SK-N-SH treated with all-trans-retinoic acid at 6 μM for 48 hours (cell line): Measurements from ENCODE around the gene FGFR3.

ENCODE experiments used
- BACH2 ChIP-seq: fragments of 250-450 bp; sonication (Bioruptor Pico); IDR thresholded peaks from 2 replicates; pipeline ENCODE4 v1.9.0; 2021; ENCODE audit warnings: mild to moderate bottlenecking, borderline replicate concordance
- PPARA ChIP-seq: fragments of 250-450 bp; sonication (Bioruptor Pico); IDR thresholded peaks from 2 replicates; pipeline ENCODE4 v1.5.0; 2020; ENCODE audit warnings: mild to moderate bottlenecking, borderline replicate concordance
- RARB ChIP-seq: fragments of 250-450 bp; sonication (Bioruptor Pico); IDR thresholded peaks from 2 replicates; pipeline ENCODE4 v1.8.0; 2021; ENCODE audit warnings: mild to moderate bottlenecking, moderate library complexity
- TCF4 ChIP-seq: fragments of 250-450 bp; sonication (Bioruptor Pico); IDR thresholded peaks from 2 replicates; pipeline ENCODE4 v1.8.0; 2021; ENCODE audit warnings: mild to moderate bottlenecking, moderate library complexity, borderline replicate concordance
- TOX ChIP-seq: fragments of 250-450 bp; sonication (Bioruptor Pico); IDR thresholded peaks from 2 replicates; pipeline ENCODE4 v1.8.0; 2021; ENCODE audit warnings: mild to moderate bottlenecking, moderate library complexity, borderline replicate concordance
- ZFP30 ChIP-seq: fragments of 450-650 bp; formaldehyde crosslinking; IDR thresholded peaks from 2 replicates; pipeline ENCODE4 v1.5.0; 2022; ENCODE audit warnings: mild to moderate bottlenecking, moderate library complexity
- ZNF565 ChIP-seq: fragments of 450-650 bp; formaldehyde crosslinking; conservative IDR thresholded peaks from 2 replicates; pipeline ENCODE4 v1.5.0; 2020; ENCODE audit warnings: low read depth, mild to moderate bottlenecking, moderate library complexity
- ZNF8 ChIP-seq: fragments of 450-650 bp; formaldehyde crosslinking; IDR thresholded peaks from 2 replicates; pipeline ENCODE4 v1.5.0; 2020; ENCODE audit warnings: mild to moderate bottlenecking, moderate library complexity
- TF ChIP-seq, protein P1 (sequence below): fragments of 250-450 bp; sonication (Bioruptor Pico); IDR thresholded peaks from 2 replicates; pipeline ENCODE4 v1.8.0; 2020; ENCODE audit warnings: mild to moderate bottlenecking, moderate library complexity, borderline replicate concordance
- TF ChIP-seq, protein P2 (sequence below): fragments of 250-450 bp; sonication (Bioruptor Pico); IDR thresholded peaks from 2 replicates; pipeline ENCODE4 v1.5.0; 2020; ENCODE audit warnings: mild to moderate bottlenecking, moderate library complexity
- TF ChIP-seq, protein P3 (sequence below): fragments of 250-450 bp; sonication (Bioruptor Pico); IDR thresholded peaks from 2 replicates; pipeline ENCODE4 v1.5.1; 2021; ENCODE audit warnings: mild to moderate bottlenecking, moderate library complexity
- TF ChIP-seq, protein P4 (sequence below): fragments of 250-450 bp; sonication (Bioruptor Pico); IDR thresholded peaks from 2 replicates; pipeline ENCODE4 v1.8.0; 2021; ENCODE audit warnings: low read depth, mild to moderate bottlenecking, moderate library complexity, borderline replicate concordance

DNA sequence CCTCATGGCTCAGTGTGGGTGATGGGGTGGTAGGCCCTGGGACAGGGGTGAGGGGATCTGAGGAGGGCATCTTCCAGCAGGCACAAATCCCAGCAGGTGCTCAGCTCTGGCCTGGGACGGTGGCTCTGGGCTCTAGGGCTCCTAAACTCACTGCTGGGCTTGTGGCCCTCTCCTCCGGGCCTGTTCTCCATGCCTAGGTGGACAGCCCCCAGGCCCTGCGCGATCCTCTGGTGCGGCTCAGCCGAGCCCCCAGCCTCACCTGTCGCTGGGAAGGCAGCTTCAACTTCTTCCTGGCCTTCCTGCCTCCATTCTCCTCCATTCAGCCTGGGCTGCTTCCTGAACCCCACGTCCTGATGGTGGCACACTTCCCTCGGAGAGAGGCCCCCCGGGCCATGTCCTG lies 19.3 kb upstream of the FGFR3 start:
- no peak for TF ChIP-seq BACH2 (CRISPR knock-in tag)
- no peak for TF ChIP-seq ZFP30 (CRISPR knock-in tag)
- no peak for TF ChIP-seq RARB (CRISPR knock-in tag)
- no peak for TF ChIP-seq TCF4
- TF ChIP-seq, protein P1, sequence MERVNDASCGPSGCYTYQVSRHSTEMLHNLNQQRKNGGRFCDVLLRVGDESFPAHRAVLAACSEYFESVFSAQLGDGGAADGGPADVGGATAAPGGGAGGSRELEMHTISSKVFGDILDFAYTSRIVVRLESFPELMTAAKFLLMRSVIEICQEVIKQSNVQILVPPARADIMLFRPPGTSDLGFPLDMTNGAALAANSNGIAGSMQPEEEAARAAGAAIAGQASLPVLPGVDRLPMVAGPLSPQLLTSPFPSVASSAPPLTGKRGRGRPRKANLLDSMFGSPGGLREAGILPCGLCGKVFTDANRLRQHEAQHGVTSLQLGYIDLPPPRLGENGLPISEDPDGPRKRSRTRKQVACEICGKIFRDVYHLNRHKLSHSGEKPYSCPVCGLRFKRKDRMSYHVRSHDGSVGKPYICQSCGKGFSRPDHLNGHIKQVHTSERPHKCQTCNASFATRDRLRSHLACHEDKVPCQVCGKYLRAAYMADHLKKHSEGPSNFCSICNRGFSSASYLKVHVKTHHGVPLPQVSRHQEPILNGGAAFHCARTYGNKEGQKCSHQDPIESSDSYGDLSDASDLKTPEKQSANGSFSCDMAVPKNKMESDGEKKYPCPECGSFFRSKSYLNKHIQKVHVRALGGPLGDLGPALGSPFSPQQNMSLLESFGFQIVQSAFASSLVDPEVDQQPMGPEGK (CRISPR knock-in tag): no peak
- TF ChIP-seq, protein P2, sequence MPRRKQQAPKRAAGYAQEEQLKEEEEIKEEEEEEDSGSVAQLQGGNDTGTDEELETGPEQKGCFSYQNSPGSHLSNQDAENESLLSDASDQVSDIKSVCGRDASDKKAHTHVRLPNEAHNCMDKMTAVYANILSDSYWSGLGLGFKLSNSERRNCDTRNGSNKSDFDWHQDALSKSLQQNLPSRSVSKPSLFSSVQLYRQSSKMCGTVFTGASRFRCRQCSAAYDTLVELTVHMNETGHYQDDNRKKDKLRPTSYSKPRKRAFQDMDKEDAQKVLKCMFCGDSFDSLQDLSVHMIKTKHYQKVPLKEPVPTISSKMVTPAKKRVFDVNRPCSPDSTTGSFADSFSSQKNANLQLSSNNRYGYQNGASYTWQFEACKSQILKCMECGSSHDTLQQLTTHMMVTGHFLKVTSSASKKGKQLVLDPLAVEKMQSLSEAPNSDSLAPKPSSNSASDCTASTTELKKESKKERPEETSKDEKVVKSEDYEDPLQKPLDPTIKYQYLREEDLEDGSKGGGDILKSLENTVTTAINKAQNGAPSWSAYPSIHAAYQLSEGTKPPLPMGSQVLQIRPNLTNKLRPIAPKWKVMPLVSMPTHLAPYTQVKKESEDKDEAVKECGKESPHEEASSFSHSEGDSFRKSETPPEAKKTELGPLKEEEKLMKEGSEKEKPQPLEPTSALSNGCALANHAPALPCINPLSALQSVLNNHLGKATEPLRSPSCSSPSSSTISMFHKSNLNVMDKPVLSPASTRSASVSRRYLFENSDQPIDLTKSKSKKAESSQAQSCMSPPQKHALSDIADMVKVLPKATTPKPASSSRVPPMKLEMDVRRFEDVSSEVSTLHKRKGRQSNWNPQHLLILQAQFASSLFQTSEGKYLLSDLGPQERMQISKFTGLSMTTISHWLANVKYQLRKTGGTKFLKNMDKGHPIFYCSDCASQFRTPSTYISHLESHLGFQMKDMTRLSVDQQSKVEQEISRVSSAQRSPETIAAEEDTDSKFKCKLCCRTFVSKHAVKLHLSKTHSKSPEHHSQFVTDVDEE (CRISPR knock-in tag): no peak
- TF ChIP-seq TOX (CRISPR knock-in tag): no peak
- TF ChIP-seq, protein P3, sequence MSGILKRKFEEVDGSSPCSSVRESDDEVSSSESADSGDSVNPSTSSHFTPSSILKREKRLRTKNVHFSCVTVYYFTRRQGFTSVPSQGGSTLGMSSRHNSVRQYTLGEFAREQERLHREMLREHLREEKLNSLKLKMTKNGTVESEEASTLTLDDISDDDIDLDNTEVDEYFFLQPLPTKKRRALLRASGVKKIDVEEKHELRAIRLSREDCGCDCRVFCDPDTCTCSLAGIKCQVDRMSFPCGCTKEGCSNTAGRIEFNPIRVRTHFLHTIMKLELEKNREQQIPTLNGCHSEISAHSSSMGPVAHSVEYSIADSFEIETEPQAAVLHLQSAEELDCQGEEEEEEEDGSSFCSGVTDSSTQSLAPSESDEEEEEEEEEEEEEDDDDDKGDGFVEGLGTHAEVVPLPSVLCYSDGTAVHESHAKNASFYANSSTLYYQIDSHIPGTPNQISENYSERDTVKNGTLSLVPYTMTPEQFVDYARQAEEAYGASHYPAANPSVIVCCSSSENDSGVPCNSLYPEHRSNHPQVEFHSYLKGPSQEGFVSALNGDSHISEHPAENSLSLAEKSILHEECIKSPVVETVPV: no peak
- TF ChIP-seq ZNF8 (CRISPR knock-in tag): no peak
- TF ChIP-seq, protein P4, sequence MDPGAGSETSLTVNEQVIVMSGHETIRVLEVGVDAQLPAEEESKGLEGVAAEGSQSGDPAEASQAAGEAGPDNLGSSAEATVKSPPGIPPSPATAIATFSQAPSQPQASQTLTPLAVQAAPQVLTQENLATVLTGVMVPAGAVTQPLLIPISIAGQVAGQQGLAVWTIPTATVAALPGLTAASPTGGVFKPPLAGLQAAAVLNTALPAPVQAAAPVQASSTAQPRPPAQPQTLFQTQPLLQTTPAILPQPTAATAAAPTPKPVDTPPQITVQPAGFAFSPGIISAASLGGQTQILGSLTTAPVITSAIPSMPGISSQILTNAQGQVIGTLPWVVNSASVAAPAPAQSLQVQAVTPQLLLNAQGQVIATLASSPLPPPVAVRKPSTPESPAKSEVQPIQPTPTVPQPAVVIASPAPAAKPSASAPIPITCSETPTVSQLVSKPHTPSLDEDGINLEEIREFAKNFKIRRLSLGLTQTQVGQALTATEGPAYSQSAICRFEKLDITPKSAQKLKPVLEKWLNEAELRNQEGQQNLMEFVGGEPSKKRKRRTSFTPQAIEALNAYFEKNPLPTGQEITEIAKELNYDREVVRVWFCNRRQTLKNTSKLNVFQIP (CRISPR knock-in tag): no peak
- no peak for TF ChIP-seq ZNF565
- no peak for TF ChIP-seq PPARA
